GM13976 (cell line): ENCODE measurements around the gene SAMD11.
"Not testable (repeated sequence)": the region's sequence is repeated elsewhere in the genome, so short reads cannot be mapped to it uniquely, and the experiment has no call there.

ENCODE experiments used
- DNase-seq: peaks from one replicate; pipeline ENCODE4 v3.0.0; 2012; ENCODE audit warnings: low spot score
- in situ Hi-C: fragments of 300-500 bp; cut with MboI; formaldehyde crosslinking; loops from one replicate; pipeline ENCODE4 v1.12.0; 2022; ENCODE audit warnings: low sequenced_read_pairs, mixed read lengths, inconsistent platforms; ENCODE audit not compliant: unreplicated experiment
- TF ChIP-seq, protein P1 (sequence below): IDR thresholded peaks from 2 replicates; pipeline ENCODE4 v1.5.1; 2012; ENCODE audit warnings: borderline replicate concordance, mild to moderate bottlenecking; ENCODE audit not compliant: insufficient read depth; ENCODE audit errors: extremely low read depth, missing control alignments, control extremely low read depth

SAMD11 gene

DNA sequence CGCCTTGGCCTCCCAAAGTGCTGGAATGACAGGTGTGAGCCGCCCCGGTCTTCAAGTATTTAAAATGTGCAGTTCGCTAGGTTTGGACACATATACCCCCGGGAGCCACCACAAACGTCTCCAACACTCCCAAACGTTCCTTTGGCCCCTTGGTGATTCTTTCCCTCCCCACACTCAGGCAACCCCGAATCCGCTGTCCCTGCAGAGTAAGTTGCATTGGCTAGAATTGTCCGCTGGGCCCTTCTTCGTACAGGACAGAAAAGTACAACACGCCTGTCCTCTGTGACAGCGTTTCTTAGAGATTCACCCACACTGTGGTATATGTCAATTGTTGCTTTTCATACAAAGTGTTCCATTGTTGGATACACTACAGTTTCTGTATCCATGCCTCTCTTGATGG, 61.4 kb downstream of the SAMD11 start:
- TF ChIP-seq, protein P1, sequence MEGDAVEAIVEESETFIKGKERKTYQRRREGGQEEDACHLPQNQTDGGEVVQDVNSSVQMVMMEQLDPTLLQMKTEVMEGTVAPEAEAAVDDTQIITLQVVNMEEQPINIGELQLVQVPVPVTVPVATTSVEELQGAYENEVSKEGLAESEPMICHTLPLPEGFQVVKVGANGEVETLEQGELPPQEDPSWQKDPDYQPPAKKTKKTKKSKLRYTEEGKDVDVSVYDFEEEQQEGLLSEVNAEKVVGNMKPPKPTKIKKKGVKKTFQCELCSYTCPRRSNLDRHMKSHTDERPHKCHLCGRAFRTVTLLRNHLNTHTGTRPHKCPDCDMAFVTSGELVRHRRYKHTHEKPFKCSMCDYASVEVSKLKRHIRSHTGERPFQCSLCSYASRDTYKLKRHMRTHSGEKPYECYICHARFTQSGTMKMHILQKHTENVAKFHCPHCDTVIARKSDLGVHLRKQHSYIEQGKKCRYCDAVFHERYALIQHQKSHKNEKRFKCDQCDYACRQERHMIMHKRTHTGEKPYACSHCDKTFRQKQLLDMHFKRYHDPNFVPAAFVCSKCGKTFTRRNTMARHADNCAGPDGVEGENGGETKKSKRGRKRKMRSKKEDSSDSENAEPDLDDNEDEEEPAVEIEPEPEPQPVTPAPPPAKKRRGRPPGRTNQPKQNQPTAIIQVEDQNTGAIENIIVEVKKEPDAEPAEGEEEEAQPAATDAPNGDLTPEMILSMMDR: no peak
- in situ Hi-C loops: no loop called here
- DNase-seq: no peak

DNA sequence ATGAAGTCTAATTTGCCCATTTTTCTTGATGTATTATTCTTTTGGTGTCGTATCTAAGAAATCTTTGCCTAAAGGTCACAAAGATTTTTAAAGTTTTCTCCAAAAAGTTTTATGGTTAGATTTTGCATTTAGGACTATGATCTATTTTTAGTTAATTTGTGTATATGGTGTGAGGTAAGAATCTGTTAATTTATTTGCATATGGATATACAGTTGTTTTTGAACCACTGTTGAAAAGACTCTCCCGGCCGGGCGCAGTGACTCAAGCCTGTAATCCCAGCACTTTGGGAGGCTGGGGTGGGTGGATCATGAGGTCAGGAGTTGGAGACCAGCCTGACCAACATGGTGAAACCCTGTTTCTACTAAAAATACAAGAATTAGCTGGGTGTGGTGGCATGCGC, 64.3 kb downstream of the SAMD11 start:
- DNase-seq, in situ Hi-C loops: not testable (repeated sequence)

DNA sequence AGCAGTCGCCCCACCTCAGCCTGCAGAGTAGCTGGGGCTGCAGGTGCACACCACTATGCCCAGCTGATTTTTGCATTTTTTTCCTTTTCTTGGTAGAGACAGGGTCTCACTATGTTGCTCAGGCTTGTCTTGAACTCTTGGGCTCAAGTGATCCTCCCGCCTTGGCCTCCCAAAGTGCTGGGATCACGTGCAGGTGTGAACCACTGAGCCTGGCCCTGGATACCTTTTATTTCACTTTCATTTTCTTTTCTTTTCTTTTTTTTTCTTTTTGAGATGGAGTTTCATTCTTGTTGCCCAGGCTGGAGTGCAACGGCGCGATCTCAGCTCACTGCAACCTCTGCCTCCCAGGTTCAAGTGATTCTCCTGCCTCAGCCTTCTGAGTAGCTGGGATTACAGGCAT, 67.6 kb downstream of the SAMD11 start:
- DNase-seq, in situ Hi-C loops: not testable (repeated sequence)

DNA sequence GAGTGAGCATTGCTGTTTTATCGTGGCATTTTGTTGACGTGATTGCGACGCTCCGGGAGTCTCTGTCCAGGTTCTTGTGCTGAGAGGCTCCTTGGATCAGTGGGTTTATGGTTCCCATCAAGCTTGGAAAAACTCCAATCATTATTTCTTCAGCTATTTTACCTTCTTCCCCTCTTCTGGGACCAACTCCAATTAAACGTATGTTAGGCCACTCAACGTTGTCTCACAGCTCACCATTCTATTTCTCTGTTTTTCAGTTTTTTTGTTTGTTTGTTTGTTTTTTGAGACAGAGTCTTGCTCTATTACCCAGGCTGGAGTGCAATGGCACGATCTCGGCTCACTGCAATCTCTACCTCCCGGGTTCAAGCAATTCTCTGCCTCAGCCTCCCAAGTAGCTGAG, 68.2 kb downstream of the SAMD11 start:
- TF ChIP-seq, protein P1: no peak
- in situ Hi-C loops: no loop called here
- DNase-seq: no peak

DNA sequence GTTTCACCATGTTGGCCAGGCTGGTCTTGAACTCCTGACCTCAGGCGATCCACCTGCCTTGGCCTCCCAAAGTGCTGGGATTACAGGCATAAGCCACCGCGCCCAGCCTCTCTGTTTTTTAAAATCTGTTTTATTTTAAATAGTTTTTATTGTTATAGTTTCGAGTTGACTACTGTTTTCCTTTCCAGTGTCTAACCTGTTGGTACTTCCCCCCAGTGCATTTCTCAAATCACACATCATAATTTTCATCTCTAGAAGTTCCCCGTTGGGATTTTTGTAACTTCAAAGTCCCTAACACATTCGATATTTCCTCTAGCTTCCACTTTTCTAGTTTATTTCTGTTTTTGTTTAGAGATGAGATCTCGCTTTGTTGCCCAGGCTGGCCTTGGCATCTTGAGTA, 68.6 kb downstream of the SAMD11 start:
- in situ Hi-C loops: no loop called here
- TF ChIP-seq, protein P1: no peak
- peak; percentile 74 for DNase-seq

DNA sequence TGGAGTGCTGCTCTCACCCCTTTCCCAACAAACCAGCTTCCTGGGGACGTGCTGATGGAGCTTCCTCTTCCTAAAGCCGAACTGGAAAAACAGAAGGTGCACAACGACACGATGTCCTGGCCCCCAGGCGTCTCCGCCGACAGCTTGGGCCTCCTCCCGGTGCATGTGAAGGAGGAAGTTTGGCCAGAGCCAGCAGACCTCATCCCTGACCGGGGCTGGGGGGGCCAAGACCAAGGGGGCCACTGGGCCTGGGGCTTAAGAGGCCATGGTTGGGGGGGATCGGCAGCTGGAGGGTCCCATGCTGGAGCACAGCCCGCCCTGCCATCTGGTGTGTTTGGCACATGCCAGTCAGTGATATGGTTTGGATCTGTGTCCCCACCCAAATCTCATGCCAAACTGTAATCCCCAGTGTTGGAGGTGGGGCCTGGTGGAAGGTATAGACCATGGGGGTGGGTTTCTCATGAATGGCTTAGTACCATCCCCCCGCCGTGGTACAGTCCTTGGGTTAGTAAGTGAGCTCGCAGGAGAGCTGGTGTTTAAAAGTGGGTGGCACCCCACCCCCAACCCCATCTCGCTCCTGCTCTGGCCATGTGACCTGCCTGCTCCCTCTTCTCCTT, 69.8 kb downstream of the SAMD11 start:
- in situ Hi-C loops: no loop called here
- TF ChIP-seq, protein P1: no peak
- no peak for DNase-seq
